Adrenal gland (tissue), 12 donors: Measurements from ENCODE around the gene FOSL1. TPM values are rescaled to one million over a fixed set of nuclear protein-coding genes. Genes with fewer than 3 reads are reported as not detected.

ENCODE experiments used
- DNase-seq, 7 donors: peaks; one replicate each; pipeline ENCODE4 v3.0.0-alpha.2; 2019 to 2020
- H3K27ac ChIP-seq, 5 donors: fragments of 200-600 bp; sonication (generic) in 4 of 5; 1 replicate in 3 of 5; 2 replicates in 2 of 5; pipeline versions ENCODE4 v1.5.1 to v1.8.0; 2016 to 2020; ENCODE audit warnings: mild to moderate bottlenecking in 1 of 5
- H3K27me3 ChIP-seq: fragments of 200-600 bp; 2 replicates; pipeline ENCODE4 v1.8.0; 2021
- H3K36me3 ChIP-seq, 2 donors: fragments of 200-600 bp; replicated peaks in 1 of 2; 1 replicate in 1 of 2; 2 replicates in 1 of 2; pipeline versions ENCODE4 v1.5.1 to v1.8.0; 2018 to 2022
- H3K4me1 ChIP-seq, 2 donors: fragments of 200-600 bp; replicated peaks in 1 of 2; 1 replicate in 1 of 2; 2 replicates in 1 of 2; pipeline versions ENCODE4 v1.5.1 to v1.8.0; 2018 to 2021
- H3K4me3 ChIP-seq, 4 donors: fragments of 200-600 bp; sonication (generic) in 3 of 4; one replicate each; pipeline ENCODE4 v1.5.1; 2016 to 2018
- H3K9me3 ChIP-seq, 3 donors: fragments of 200-600 bp; sonication (generic) in 1 of 3; replicated peaks in 1 of 3; 1 replicate in 2 of 3; 2 replicates in 1 of 3; pipeline versions ENCODE4 v1.5.1 to v1.8.0; 2016 to 2021
- POLR2A ChIP-seq, 2 donors: fragments of 450-650 bp; IDR thresholded peaks; one replicate each; pipeline ENCODE4 v1.6.1; 2017; ENCODE audit warnings: antibody characterized with exemption in 2 of 2, mild to moderate bottlenecking in 2 of 2, moderate library complexity in 1 of 2
- WGBS, 4 donors: extraction: QIAGEN DNeasy Blood & Tissue Kit in 2 of 4; methylation state at CpG; one replicate each; pipeline versions ENCODE4 v1.1.5 to v1.1.7; 2013 to 2017; 5-methylcytosine and 5-hydroxymethylcytosine counted together
- intact Hi-C, 2 donors: fragments of 100-400 bp; cut with DNase I; formaldehyde crosslinking; loops; one replicate each; pipeline versions ENCODE4 v1.14.1 to v1.15.0; 2022 to 2023
- polyA plus RNA-seq, 3 donors: library from polyadenylated mRNA; stranded (reverse); fragments of 200-250 nt in 2 of 3; fragments of 350-450 nt in 1 of 3; fragmentation: Illumina TruSeq in 1 of 3; extraction: RNeasy Lipid Tissue Mini Kit (QIAGEN cat#74804) in 1 of 3; gene quantifications; one replicate each; pipeline ENCODE4 v1.2.3, GENCODE V29; 2013 to 2014
- total RNA-seq, 9 donors: library from RNA; depleted of rRNA in 4 of 9; stranded (reverse); fragments of >200 nt in 4 of 9; fragments of 120-200 nt in 1 of 9; fragmentation: NEBNext Ultra II Directional in 1 of 9; extraction: Animal tissue kit (Norgen Biotek cat#: 25700) in 1 of 9; gene quantifications; one replicate each; pipeline versions ENCODE4 v1.1.0 to v1.2.4, GENCODE V29; 2013 to 2023
- TF ChIP-seq, protein P1 (sequence below), 6 experiments: fragments of 450-650 bp in 4 of 6; fragments of 200-600 bp in 2 of 6; sonication (generic) in 1 of 6; IDR thresholded peaks; 1 replicate in 5 of 6; 2 replicates in 1 of 6; pipeline versions ENCODE4 v1.5.1 to v1.8.0; 2016 to 2021; ENCODE audit warnings: antibody characterized with exemption in 6 of 6, mild to moderate bottlenecking in 2 of 6, moderate library complexity in 1 of 6
- donor health status: healthy with polysubstance abuse.
- donor health status: Bipolar disorder and iron deficiency.
- donor health status: DM: yes; HTN: yes; CAD: no.
- donor health status: DM: no; HTN: no; CAD: no.
- donor health status: DM: no; HTN: no; CAD: no.
- donor health status: DM: yes; HTN: yes; CAD: no.

Gene FOSL1
- total and polyA plus RNA-seq, 12 donors, result 2.7 to 34.4 (median 5.4) TPM

DNA sequence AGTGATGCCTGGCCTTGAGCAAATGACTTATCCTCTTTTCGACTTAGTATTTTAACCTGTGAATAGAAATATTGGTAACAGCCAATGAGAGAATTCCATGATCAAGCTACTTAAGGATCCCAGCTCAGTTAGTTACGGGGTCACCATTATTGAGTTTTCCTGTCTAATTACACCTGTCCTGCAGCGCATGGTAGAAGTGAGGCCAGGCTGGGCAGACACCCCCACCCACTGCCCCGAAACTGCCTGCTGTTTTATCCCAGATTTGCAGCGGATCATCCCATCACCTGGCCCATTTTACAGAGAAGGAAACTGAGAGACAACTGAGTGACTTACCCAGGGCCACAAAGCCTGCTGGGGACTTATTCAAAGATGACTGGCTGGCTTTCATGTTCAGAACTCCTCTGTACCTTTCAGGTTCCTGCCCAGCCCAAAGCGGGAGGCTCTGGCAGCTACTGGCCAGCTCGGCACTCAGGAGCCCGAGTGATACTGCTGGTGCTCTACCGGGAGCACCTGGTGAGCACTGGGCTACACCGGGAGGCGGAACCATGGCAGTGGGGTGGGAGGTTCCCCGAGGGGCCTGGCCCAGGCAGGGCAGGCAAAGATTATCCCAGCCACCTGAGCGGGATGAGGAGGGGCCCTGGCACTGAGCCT lies 38.5 kb downstream of the FOSL1 start:
- WGBS, 4 donors, result 76 to 88% (median 86%) methylated on average over 5 to 13 of the region's 13 CpGs
- no peak for TF ChIP-seq POLR2A (IDR thresholded peaks at IDR 0.05)
- TF ChIP-seq, protein P1, sequence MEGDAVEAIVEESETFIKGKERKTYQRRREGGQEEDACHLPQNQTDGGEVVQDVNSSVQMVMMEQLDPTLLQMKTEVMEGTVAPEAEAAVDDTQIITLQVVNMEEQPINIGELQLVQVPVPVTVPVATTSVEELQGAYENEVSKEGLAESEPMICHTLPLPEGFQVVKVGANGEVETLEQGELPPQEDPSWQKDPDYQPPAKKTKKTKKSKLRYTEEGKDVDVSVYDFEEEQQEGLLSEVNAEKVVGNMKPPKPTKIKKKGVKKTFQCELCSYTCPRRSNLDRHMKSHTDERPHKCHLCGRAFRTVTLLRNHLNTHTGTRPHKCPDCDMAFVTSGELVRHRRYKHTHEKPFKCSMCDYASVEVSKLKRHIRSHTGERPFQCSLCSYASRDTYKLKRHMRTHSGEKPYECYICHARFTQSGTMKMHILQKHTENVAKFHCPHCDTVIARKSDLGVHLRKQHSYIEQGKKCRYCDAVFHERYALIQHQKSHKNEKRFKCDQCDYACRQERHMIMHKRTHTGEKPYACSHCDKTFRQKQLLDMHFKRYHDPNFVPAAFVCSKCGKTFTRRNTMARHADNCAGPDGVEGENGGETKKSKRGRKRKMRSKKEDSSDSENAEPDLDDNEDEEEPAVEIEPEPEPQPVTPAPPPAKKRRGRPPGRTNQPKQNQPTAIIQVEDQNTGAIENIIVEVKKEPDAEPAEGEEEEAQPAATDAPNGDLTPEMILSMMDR (IDR thresholded peaks at IDR 0.05), result no peak

DNA sequence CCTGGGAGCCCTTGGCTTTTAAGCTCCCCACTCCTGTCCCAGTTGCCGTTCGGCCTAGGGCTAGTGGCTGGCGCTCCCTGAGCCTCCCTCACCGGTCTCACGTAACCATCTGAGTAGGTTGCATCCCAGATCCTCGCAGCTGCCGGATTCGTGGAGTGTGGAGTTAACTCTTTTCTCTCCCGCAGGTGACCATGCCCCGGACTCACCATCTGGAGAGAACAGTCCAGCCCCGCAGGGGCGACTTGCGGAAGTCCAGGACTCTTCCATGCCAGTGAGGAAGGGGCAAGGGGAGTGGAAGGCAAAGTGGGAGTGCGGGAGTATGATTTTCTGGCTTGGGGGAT lies 39.1 kb downstream of the FOSL1 start:
- Histone ChIP-seq H3K4me3 (peak overlapping the region; percentile 37 to 100 (median 84)), H3K4me1 (peaks cover 21 to 27% of the 10 kb centered on the region in 2 donors), H3K27ac (peak overlapping the region in 4 of 5 donors; percentile 88 to 99 (median 96)), H3K27me3 (no peaks in the 10 kb centered on the region), H3K9me3 (no peaks in the 10 kb centered on the region), H3K36me3 (peaks cover 0 to 41% of the 10 kb centered on the region in 2 donors)
- peak in 6 of 7 donors; percentile 17 to 69 (median 42) for DNase-seq
- intact Hi-C loops, result no loop called here
- TF ChIP-seq, protein P1 (IDR thresholded peaks at IDR 0.05), result no peak
- TF ChIP-seq POLR2A (IDR thresholded peaks at IDR 0.05), result no peak
- 8 to 26% (median 10%) methylated on average over 5 to 14 of the region's 14 CpGs for WGBS, 4 donors

More for the DNA sequence above, 38.5 kb downstream of the FOSL1 start:
- peak in 5 of 7 donors; percentile 9 to 57 (median 33) for DNase-seq
- Histone ChIP-seq H3K27ac (peak overlapping the region in 1 of 5 donors; percentile 99), H3K9me3 (no peaks in the 10 kb centered on the region), H3K4me1 (peaks cover 16 to 22% of the 10 kb centered on the region in 2 donors), H3K36me3 (peaks cover 0 to 46% of the 10 kb centered on the region in 2 donors), H3K4me3 (peak overlapping the region in 1 of 4 donors; percentile 100), H3K27me3 (no peaks in the 10 kb centered on the region)
- intact Hi-C loops, result no loop called here

DNA sequence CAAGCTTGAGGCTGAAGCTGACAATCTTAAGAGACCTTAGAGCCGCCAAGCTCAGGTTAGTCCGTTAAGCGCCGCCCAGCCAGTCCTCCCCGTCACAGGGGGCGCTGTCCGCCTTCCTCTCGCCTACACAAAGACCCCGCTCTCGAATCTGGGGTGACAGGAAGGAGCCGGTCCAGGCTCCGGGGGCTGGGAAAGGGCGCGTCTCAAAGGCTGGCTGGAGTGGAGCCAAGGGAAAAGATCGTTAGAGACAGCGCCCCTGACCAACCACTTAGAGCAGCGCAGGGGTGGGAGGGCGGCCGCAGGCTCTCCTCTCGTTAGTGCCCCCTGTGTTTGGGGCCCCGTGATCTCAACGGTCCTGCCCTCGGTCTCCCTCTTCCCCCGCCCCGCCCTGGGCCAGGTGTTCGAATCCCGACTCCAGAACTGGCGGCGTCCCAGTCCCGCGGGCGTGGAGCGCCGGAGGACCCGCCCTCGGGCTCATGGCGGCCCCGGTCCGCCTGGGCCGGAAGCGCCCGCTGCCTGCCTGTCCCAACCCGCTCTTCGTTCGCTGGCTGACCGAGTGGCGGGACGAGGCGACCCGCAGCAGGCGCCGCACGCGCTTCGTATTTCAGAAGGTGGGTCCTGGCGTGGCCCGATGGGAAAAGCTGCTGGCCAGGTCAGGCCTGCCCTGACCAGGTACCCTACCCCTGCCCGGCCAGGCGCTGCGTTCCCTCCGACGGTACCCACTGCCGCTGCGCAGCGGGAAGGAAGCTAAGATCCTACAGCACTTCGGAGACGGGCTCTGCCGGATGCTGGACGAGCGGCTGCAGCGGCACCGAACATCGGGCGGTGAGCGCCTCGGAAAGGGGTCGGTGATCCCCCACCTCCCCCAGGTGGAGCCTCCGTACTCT lies 39.7 kb downstream of the FOSL1 start, which contains the start of gene MUS81:
Gene MUS81, plus strand, starts transcription at position 156 of the 887 bp plus-strand sequence. Its CDS starts 321 bp downstream, at position 477.
- H3K27me3 ChIP-seq, result no peaks in the 10 kb centered on the region
- H3K4me1 ChIP-seq, result peaks cover 21 to 31% of the 10 kb centered on the region in 2 donors
- peak within 1 kb of the TSS; percentile 37 to 100 (median 84) for H3K4me3 ChIP-seq
- WGBS, 4 donors, result 0 to 1% (median 0%) methylated on average over 27 to 78 of the region's 78 CpGs
- DNase-seq, result peak; percentile 95 to 98 (median 97)
- H3K36me3 ChIP-seq, result peaks cover 0 to 41% of the 10 kb centered on the region in 2 donors
- H3K27ac ChIP-seq, result peak within 1 kb of the TSS; percentile 88 to 99 (median 95)
- intact Hi-C loops, result no loop called here
- peak in 1 of 2 donors; percentile 62 for TF ChIP-seq POLR2A (IDR thresholded peaks at IDR 0.05)
- TF ChIP-seq, protein P1 (IDR thresholded peaks at IDR 0.05), result peak; percentile 73 to 90 (median 81)
- H3K9me3 ChIP-seq, result no peaks in the 10 kb centered on the region

DNA sequence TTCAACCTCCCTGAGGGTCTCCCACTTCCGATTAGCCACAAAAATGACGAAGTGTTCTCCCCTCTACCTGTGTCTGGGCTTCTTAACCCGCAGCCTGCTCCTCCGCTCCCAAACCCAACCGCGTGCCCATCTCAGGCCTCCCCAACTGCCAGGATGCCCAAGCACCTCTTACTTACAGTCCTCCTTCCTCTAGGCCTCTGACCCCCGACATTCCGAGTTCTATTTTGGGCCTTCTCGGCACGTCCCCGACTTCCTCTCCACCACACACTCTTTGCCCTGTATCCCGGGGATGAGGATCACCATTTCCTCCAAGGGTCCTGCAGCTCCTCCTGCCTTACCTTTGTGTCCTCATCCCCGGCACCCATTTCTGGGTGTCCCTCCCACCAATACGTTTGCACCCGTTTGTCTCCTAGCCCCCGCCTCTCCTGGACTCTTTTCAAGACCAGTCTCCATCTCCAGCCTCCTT lies 40.3 kb downstream of the FOSL1 start:
- no peaks in the 10 kb centered on the region for H3K9me3 ChIP-seq
- 2 to 4% (median 4%) methylated on average over 16 of the region's 16 CpGs for WGBS, 4 donors
- H3K27ac ChIP-seq, result peak overlapping the region; percentile 88 to 99 (median 95)
- intact Hi-C loops, result no loop called here
- TF ChIP-seq, protein P1 (IDR thresholded peaks at IDR 0.05), result no peak
- TF ChIP-seq POLR2A (IDR thresholded peaks at IDR 0.05), result no peak
- DNase-seq, result peak in 4 of 7 donors; percentile 48 to 77 (median 58)
- H3K36me3 ChIP-seq, result peaks cover 0 to 41% of the 10 kb centered on the region in 2 donors
- peak overlapping the region in 2 of 4 donors; percentile 97 to 100 for H3K4me3 ChIP-seq
- H3K27me3 ChIP-seq, result no peaks in the 10 kb centered on the region
- peaks cover 21 to 34% of the 10 kb centered on the region in 2 donors for H3K4me1 ChIP-seq
